GM06990 (cell line): Measurements from ENCODE around the gene TTC1.

Experiments used
- DNase-seq: peaks from one replicate; pipeline ENCODE4 v3.0.0-alpha.2; 2011; ENCODE audit not compliant: insufficient read length; ENCODE audit errors: extremely low read depth
- H3K27me3 ChIP-seq: replicated peaks from 2 replicates; pipeline ENCODE4 v1.6.0; 2011; ENCODE audit warnings: low read length; ENCODE audit not compliant: control insufficient read depth, insufficient read depth
- H3K36me3 ChIP-seq: 2 replicates; pipeline ENCODE4 v1.5.1; 2011; ENCODE audit warnings: low read length; ENCODE audit not compliant: control insufficient read depth, insufficient read depth
- H3K4me3 ChIP-seq: replicated peaks from 2 replicates; pipeline ENCODE4 v1.5.1; 2011; ENCODE audit warnings: low read depth, mild to moderate bottlenecking, control low read depth, low read length
- CTCF ChIP-seq: IDR thresholded peaks from 2 replicates; pipeline ENCODE4 v1.5.1; 2011; ENCODE audit warnings: low read length, control low read depth, mild to moderate bottlenecking, inconsistent platforms; ENCODE audit not compliant: insufficient read depth, poor library complexity, severe bottlenecking

Gene TTC1

GRCh38 chr5:160076997-160077396 lies 68.1 kb downstream of the TTC1 start:
- no peak for TF ChIP-seq CTCF
- Histone ChIP-seq H3K27me3 (no peaks in the 10 kb centered on the region), H3K4me3 (no peak overlapping the region), H3K36me3 (no peaks in the 10 kb centered on the region; the same call in 1 of the 2 replicates)
- no peak for DNase-seq

- DNase-seq: no peak
- TF ChIP-seq CTCF: no peak
- Histone ChIP-seq H3K27me3 (no peaks in the 10 kb centered on the region), H3K4me3 (no peak overlapping the region), H3K36me3 (no peaks in the 10 kb centered on the region)
These were observed 70.8 kb downstream of the TTC1 start for GRCh38 chr5:160079753-160080152.

DNA sequence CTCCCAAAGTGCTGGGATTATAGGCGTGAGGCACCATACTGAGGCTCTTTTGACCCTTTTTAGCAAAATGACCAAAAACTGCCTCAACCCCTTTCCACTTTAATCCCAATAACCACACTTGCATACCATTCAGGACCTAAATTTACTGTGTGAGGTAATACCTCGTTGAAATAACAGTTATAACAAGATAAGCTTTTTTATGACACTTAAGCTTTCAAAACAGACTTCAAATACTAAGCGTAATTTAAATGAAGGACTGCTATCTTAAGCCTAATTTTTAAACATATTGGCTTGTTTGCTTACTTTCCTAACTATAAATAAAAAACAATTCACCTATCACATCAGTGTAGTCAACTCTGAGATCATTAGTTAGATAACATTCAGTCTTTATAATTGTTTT lies 72.6 kb downstream of the TTC1 start:
- no peak for TF ChIP-seq CTCF
- DNase-seq: no peak
- Histone ChIP-seq H3K4me3 (no peak overlapping the region), H3K36me3 (no peaks in the 10 kb centered on the region), H3K27me3 (no peaks in the 10 kb centered on the region)

- TF ChIP-seq CTCF: no peak
- no peaks in the 10 kb centered on the region for H3K36me3 ChIP-seq
- no peak for DNase-seq
- H3K27me3 ChIP-seq: no peaks in the 10 kb centered on the region
- H3K4me3 ChIP-seq: no peak overlapping the region
These were observed 73.9 kb downstream of the TTC1 start for GRCh38 chr5:160082614-160083500.

DNA sequence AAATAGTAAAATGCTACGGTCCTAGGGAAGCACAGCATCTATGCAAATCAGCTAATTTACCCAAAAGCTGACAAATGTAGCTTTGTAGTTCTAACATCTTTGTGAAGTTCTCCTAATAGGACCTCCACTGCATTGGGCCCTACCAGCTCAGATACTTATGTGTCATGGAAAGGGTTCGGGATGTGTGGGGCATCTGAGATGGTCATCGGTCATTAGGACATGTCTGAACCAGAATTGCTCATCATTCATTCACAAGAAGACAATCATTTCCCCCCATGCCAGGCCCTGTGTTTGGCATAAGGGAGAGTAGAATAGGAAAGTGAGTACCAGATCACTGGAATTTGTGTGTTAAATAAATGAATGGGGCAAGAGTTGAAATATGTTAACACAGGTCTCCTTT lies 74.6 kb downstream of the TTC1 start:
- no peak for TF ChIP-seq CTCF
- no peak for DNase-seq
- Histone ChIP-seq H3K27me3 (no peaks in the 10 kb centered on the region), H3K36me3 (no peaks in the 10 kb centered on the region), H3K4me3 (no peak overlapping the region)

- H3K36me3 ChIP-seq: no peaks in the 10 kb centered on the region
- no peak for DNase-seq
- H3K27me3 ChIP-seq: no peaks in the 10 kb centered on the region
- no peak for TF ChIP-seq CTCF
- H3K4me3 ChIP-seq: no peak overlapping the region
These were observed 75.2 kb downstream of the TTC1 start for GRCh38 chr5:160084144-160084543.
